Tibial nerve (tissue), 4 donors: ENCODE data around the gene C1orf226.

Source experiments
- CTCF ChIP-seq, 5 experiments: fragments of 200-600 bp in 3 of 5; fragments of 450-650 bp in 2 of 5; sonication (generic) in 3 of 5; IDR thresholded peaks; one replicate each; pipeline ENCODE4 v1.5.1; 2016 to 2019; ENCODE audit warnings: antibody characterized with exemption in 5 of 5, mild to moderate bottlenecking in 3 of 5, moderate library complexity in 2 of 5
- EP300 ChIP-seq, 2 donors: sonication (generic); formaldehyde crosslinking; IDR thresholded peaks; one replicate each; pipeline ENCODE4 v1.6.1; 2017; ENCODE audit warnings: antibody characterized with exemption in 2 of 2, mild to moderate bottlenecking in 1 of 2
- POLR2A ChIP-seq, 2 donors: fragments of 450-650 bp; IDR thresholded peaks; one replicate each; pipeline ENCODE4 v1.6.1; 2017; ENCODE audit warnings: antibody characterized with exemption in 2 of 2, mild to moderate bottlenecking in 2 of 2, moderate library complexity in 2 of 2

DNA sequence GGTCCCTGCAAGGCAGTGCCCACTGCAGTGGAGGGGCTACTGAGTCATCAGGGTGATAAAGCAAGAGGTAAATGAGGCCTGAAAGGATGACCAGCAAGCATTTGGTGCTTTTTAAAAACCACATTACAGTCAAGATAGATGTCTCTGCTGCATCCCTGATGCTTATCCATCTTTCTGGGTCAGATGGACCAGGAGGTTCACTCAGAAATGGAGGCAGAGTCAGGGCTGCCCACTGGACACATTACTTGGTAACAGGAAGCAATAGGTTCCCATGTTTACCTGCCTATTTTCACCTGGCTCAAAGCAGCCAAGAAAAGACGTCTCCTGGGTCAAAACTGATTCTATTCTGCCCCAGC, 8.5 kb upstream of the C1orf226 start:
- TF ChIP-seq POLR2A (IDR thresholded peaks at IDR 0.05) = no peak
- TF ChIP-seq CTCF (IDR thresholded peaks at IDR 0.05) = no peak
- no peak for TF ChIP-seq EP300 (IDR thresholded peaks at IDR 0.05)
